Lower lobe of right lung (tissue), 2 donors: ENCODE data around the gene YPEL1. TPM values are rescaled to one million over a fixed set of nuclear protein-coding genes. Genes with fewer than 3 reads are reported as not detected.
A peak's percentile ranks its signal among the peaks of the same experiment; 100 is the strongest.

ENCODE experiments used
- ATAC-seq, 2 donors: fragments of 200-7000 bp; cut with Tn5 transposase; one replicate each; pipeline ENCODE4 v1.9.1; 2020 to 2022; ENCODE audit warnings: mild to moderate bottlenecking in 2 of 2, moderate library complexity in 2 of 2
- DNase-seq: peaks from one replicate; pipeline ENCODE4 v3.0.0-alpha.2; 2020
- H3K27ac ChIP-seq: fragments of 200-600 bp; one replicate; pipeline ENCODE4 v1.8.0; 2022
- H3K27me3 ChIP-seq: fragments of 200-600 bp; one replicate; pipeline ENCODE4 v1.8.0; 2022; ENCODE audit warnings: low read depth
- H3K36me3 ChIP-seq: fragments of 200-600 bp; one replicate; pipeline ENCODE4 v1.8.0; 2022; ENCODE audit warnings: mild to moderate bottlenecking
- H3K4me1 ChIP-seq: fragments of 200-600 bp; one replicate; pipeline ENCODE4 v1.8.0; 2022
- H3K4me3 ChIP-seq: fragments of 200-600 bp; one replicate; pipeline ENCODE4 v1.8.0; 2022; ENCODE audit warnings: mild to moderate bottlenecking
- H3K9me3 ChIP-seq: fragments of 200-600 bp; one replicate; pipeline ENCODE4 v1.8.0; 2022
- CTCF ChIP-seq: fragments of 200-600 bp; IDR thresholded peaks from one replicate; pipeline ENCODE4 v1.8.0; 2022; ENCODE audit warnings: antibody characterized with exemption, mild to moderate bottlenecking
- intact Hi-C: fragments of 100-400 bp; cut with DNase I; formaldehyde crosslinking; loops from one replicate; pipeline ENCODE4 v1.11.0; 2022
- total RNA-seq: library from RNA; stranded (reverse); fragmentation: NEBNext Ultra II Directional; extraction: Animal tissue kit (Norgen Biotek cat#: 25700); gene quantifications from one replicate; pipeline ENCODE4 v1.2.1, GENCODE V29; 2021
- donor health status: DM: no; HTN: yes; CAD: no; lungs with severe emphysema.

Gene YPEL1
- total RNA-seq, 1 donor from 2014 or later, result 7.6 TPM

GRCh38 chr22:21698430-21699329, 36.9 kb downstream of the YPEL1 start:
- Histone ChIP-seq H3K27me3 (no peaks in the 10 kb centered on the region), H3K36me3 (peaks cover 85% of the 10 kb centered on the region), H3K4me3 (no peak overlapping the region), H3K9me3 (no peaks in the 10 kb centered on the region), H3K27ac (peak overlapping the region; percentile 56), H3K4me1 (peaks cover 11% of the 10 kb centered on the region)
- ATAC-seq (peak in 1 of 2 donors; percentile 21), DNase-seq (no peak)
- TF ChIP-seq CTCF, result no peak
- intact Hi-C loops, result no loop called here

GRCh38 chr22:21697880-21698279, 37.7 kb downstream of the YPEL1 start:
- no peak for TF ChIP-seq CTCF
- DNase-seq (no peak), ATAC-seq (no peak)
- H3K36me3 ChIP-seq, result peaks cover 88% of the 10 kb centered on the region
- H3K9me3 ChIP-seq, result no peaks in the 10 kb centered on the region
- intact Hi-C loops, result no loop called here
- no peaks in the 10 kb centered on the region for H3K27me3 ChIP-seq
- no peak overlapping the region for H3K27ac ChIP-seq
- no peak overlapping the region for H3K4me3 ChIP-seq
- peaks cover 11% of the 10 kb centered on the region for H3K4me1 ChIP-seq

- no peak overlapping the region for H3K4me3 ChIP-seq
- no peaks in the 10 kb centered on the region for H3K27me3 ChIP-seq
- no peaks in the 10 kb centered on the region for H3K9me3 ChIP-seq
- DNase-seq, result no peak
- no peak for ATAC-seq
- H3K36me3 ChIP-seq, result peaks cover 90% of the 10 kb centered on the region
- TF ChIP-seq CTCF, result no peak
- intact Hi-C loops, result no loop called here
- H3K27ac ChIP-seq, result peak overlapping the region; percentile 24
- H3K4me1 ChIP-seq, result peaks cover 11% of the 10 kb centered on the region
These were observed 38.4 kb downstream of the YPEL1 start for GRCh38 chr22:21697021-21697771.

GRCh38 chr22:21696115-21696514, 39.5 kb downstream of the YPEL1 start:
- H3K4me1 ChIP-seq, result peaks cover 11% of the 10 kb centered on the region
- no peak overlapping the region for H3K4me3 ChIP-seq
- DNase-seq (no peak), ATAC-seq (no peak)
- intact Hi-C loops, result no loop called here
- H3K27me3 ChIP-seq, result no peaks in the 10 kb centered on the region
- no peaks in the 10 kb centered on the region for H3K9me3 ChIP-seq
- peaks cover 90% of the 10 kb centered on the region for H3K36me3 ChIP-seq
- TF ChIP-seq CTCF, result no peak
- H3K27ac ChIP-seq, result no peak overlapping the region

GRCh38 chr22:21695430-21696085, 40.0 kb downstream of the YPEL1 start:
- Histone ChIP-seq H3K9me3 (no peaks in the 10 kb centered on the region), H3K4me3 (no peak overlapping the region), H3K27ac (no peak overlapping the region), H3K4me1 (peaks cover 11% of the 10 kb centered on the region), H3K27me3 (no peaks in the 10 kb centered on the region), H3K36me3 (peaks cover 87% of the 10 kb centered on the region)
- intact Hi-C loops, result no loop called here
- TF ChIP-seq CTCF, result no peak
- DNase-seq (no peak), ATAC-seq (no peak)
